SK-N-MC (cell line): ENCODE measurements around the gene NEAT1.

Source experiments
- EZH2 ChIP-seq: fragments of 200-600 bp; sonication (generic); IDR thresholded peaks from one replicate; pipeline ENCODE4 v1.6.1; 2017; ENCODE audit warnings: antibody characterized with exemption
- FOXP2 ChIP-seq: optimal IDR thresholded peaks from 2 replicates; pipeline ENCODE3; 2011; ENCODE audit warnings: mild to moderate bottlenecking, moderate library complexity; ENCODE audit not compliant: insufficient read depth; ENCODE audit errors: extremely low read length, control extremely low read depth
- POLR2AphosphoS5 ChIP-seq: IDR thresholded peaks from 2 replicates; pipeline ENCODE4 v1.6.1; 2012; ENCODE audit warnings: mild to moderate bottlenecking, low read depth, low read length, borderline replicate concordance

DNA sequence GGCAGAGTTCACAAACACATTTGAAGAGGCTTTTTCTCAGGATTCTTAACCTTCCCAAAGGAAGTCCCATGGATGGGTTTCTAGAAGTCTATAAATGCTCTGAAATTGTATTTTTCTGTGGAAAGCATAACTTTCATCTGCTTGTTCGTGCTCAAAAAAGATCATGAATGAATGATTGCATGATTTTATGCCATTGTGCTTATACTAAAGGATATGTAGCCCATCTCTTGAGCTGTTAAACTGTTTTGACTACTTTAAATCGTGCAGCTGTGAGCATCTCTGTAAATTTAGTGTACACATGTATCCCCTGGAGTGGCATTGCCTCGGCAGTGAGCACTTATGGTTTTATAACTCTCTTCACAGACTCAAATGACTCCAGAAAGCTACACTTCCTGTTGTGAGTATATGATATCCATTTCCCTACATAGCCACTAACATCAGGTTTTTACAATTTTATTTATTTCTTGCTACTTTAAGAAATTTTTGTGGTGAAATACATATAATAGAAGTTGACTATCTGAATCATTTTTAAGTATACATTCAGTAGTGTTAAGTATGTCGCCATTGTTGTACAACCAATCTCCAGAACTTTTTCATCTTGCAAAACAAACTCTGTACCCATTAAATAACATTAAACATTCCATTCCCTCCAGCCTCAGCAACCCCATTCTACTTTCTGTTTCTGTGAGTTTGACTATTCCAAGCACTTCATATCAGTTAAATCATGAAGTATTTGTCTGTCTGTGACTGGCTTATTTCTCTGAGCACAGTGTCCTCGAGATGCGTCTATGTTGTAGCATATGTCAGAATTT is 8.0 kb downstream of the NEAT1 start:
- TF ChIP-seq EZH2 (no peak), POLR2AphosphoS5 (no peak), FOXP2 (no peak)
